GM12878 (cell line): ENCODE data around the gene SPANXN2. TPM values are rescaled to one million over a fixed set of nuclear protein-coding genes. Genes with fewer than 3 reads are reported as not detected.

ENCODE experiments used
- ATAC-seq: fragments of 200-7000 bp; cut with Tn5 transposase; 3 replicates; pipeline ENCODE4 v1.9.1; 2020; ENCODE audit warnings: mild to moderate bottlenecking, moderate library complexity
- BruUV-seq: library from RNA; stranded (reverse); fragments of 400-500 nt; replicated peaks from 2 replicates; lab custom pipeline; 2021; lab: Mats Ljungman, UMichigan
- CTCF ChIA-PET: fragments of 300-600 bp; sonication (Branson Sonifier 250); formaldehyde crosslinking; extraction: SDS; loops from one replicate; lab custom pipeline; 2021; ENCODE audit warnings: inconsistent platforms; lab: Yijun Ruan, JAX
- POLR2A ChIA-PET: fragments of 350-600 bp; formaldehyde crosslinking; extraction: SDS; loops from one replicate; lab custom pipeline; 2021; ENCODE audit warnings: inconsistent platforms; lab: Charles Lee
- RAD21 ChIA-PET: fragments of 300-600 bp; sonication (Branson Sonifier 250); formaldehyde crosslinking; loops from one replicate; lab custom pipeline; 2023; ENCODE audit warnings: antibody characterized with exemption; ENCODE audit not compliant: unreplicated experiment; lab: Charles Lee
- SMC1A ChIA-PET: fragments of 300-600 bp; sonication (Branson Sonifier 250); formaldehyde crosslinking; loops from one replicate; lab custom pipeline; 2023; ENCODE audit not compliant: unreplicated experiment, uncharacterized antibody; lab: Charles Lee
- DNase-seq: peaks from one replicate; pipeline ENCODE4 v3.0.0-alpha.2; 2011; ENCODE audit warnings: low read depth, low spot score
- FAIRE-seq: peaks from 3 replicates; lab custom pipeline; 2011; peaks lifted over from hg19 to GRCh38; lab: Jason Lieb, UNC
- H2AFZ ChIP-seq: 2 replicates; pipeline ENCODE4 v1.6.0; 2011; ENCODE audit warnings: low read depth, low read length, control low read depth; ENCODE audit not compliant: control insufficient read depth
- H3K27ac ChIP-seq: 2 replicates; pipeline ENCODE4 v1.5.1; 2011; ENCODE audit warnings: control low read depth; ENCODE audit not compliant: control insufficient read depth, insufficient read depth
- H3K27me3 ChIP-seq, 2 experiments: replicated peaks in 1 of 2; 2 replicates each; pipeline versions ENCODE4 v1.6.0 to v1.6.1; 2011; ENCODE audit warnings: low read length in 1 of 2; ENCODE audit not compliant: control insufficient read depth in 2 of 2, insufficient read depth in 2 of 2
- H3K36me3 ChIP-seq, 2 experiments: 2 replicates each; pipeline ENCODE4 v1.5.1; 2011; ENCODE audit warnings: low read length in 1 of 2; ENCODE audit not compliant: control insufficient read depth in 2 of 2, insufficient read depth in 2 of 2
- H3K4me1 ChIP-seq: 2 replicates; pipeline ENCODE4 v1.6.1; 2011; ENCODE audit warnings: mild to moderate bottlenecking, low read length, moderate library complexity, mixed read lengths; ENCODE audit not compliant: control insufficient read depth, insufficient read depth
- H3K4me2 ChIP-seq: 2 replicates; pipeline ENCODE4 v1.6.0; 2011; ENCODE audit warnings: control low read depth; ENCODE audit not compliant: control insufficient read depth, insufficient read depth
- H3K4me3 ChIP-seq: fragments of 200-600 bp; sonication (generic); 2 replicates; pipeline ENCODE4 v1.5.1; 2016
- H3K79me2 ChIP-seq: 2 replicates; pipeline ENCODE4 v1.6.0; 2011; ENCODE audit warnings: low read length; ENCODE audit not compliant: control insufficient read depth, insufficient read depth
- H3K9ac ChIP-seq: 2 replicates; pipeline ENCODE4 v1.8.0; 2011; ENCODE audit warnings: low read length, control low read depth, mixed read lengths; ENCODE audit not compliant: control insufficient read depth, insufficient read depth
- H3K9me3 ChIP-seq: replicated peaks from 3 replicates; pipeline ENCODE4 v1.5.1; 2011; ENCODE audit warnings: mild to moderate bottlenecking, low read length; ENCODE audit not compliant: control insufficient read depth, insufficient read depth
- H4K20me1 ChIP-seq: 2 replicates; pipeline ENCODE4 v1.6.0; 2011; ENCODE audit not compliant: control insufficient read depth, insufficient read depth
- BCL3 ChIP-seq: IDR thresholded peaks from 2 replicates; pipeline ENCODE4 v1.6.1; 2011; ENCODE audit warnings: borderline replicate concordance, low read depth, mild to moderate bottlenecking, moderate library complexity, low read length; ENCODE audit not compliant: insufficient read depth, poor library complexity, severe bottlenecking
- CREB1 ChIP-seq: IDR thresholded peaks from 2 replicates; pipeline ENCODE4 v1.6.1; 2012; ENCODE audit warnings: low read depth, mild to moderate bottlenecking, inconsistent platforms
- E2F4 ChIP-seq: IDR thresholded peaks from 2 replicates; pipeline ENCODE4 v1.6.1; 2012; ENCODE audit warnings: low read depth, low read length, improper control_type of control experiment
- GABPA ChIP-seq: IDR thresholded peaks from 2 replicates; pipeline ENCODE4 v1.6.1; 2014; ENCODE audit warnings: antibody characterized with exemption, low read depth, mild to moderate bottlenecking, inconsistent platforms
- IRF3 ChIP-seq: fragments of 450-650 bp; IDR thresholded peaks from 2 replicates; pipeline ENCODE4 v1.6.1; 2014; ENCODE audit warnings: mild to moderate bottlenecking
- MTA3 ChIP-seq: IDR thresholded peaks from 2 replicates; pipeline ENCODE4 v1.6.1; 2012; ENCODE audit warnings: low read length, inconsistent platforms, borderline replicate concordance
- NRF1 ChIP-seq: conservative IDR thresholded peaks from 2 replicates; pipeline ENCODE4 v1.6.1; 2011; ENCODE audit warnings: mild to moderate bottlenecking, low read depth, low read length, improper control_type of control experiment
- PML ChIP-seq: IDR thresholded peaks from 2 replicates; pipeline ENCODE4 v1.6.1; 2012; ENCODE audit warnings: low read length, inconsistent platforms
- PRDM15 ChIP-seq: fragments of 450-650 bp; formaldehyde crosslinking; IDR thresholded peaks from 2 replicates; pipeline ENCODE4 v1.4.0; 2020; ENCODE audit warnings: mild to moderate bottlenecking, moderate library complexity
- TAF1 ChIP-seq: IDR thresholded peaks from 2 replicates; pipeline ENCODE4 v1.6.1; 2011; ENCODE audit warnings: mild to moderate bottlenecking, low read depth, low read length, borderline replicate concordance
- TCF7 ChIP-seq: IDR thresholded peaks from 2 replicates; pipeline ENCODE4 v1.6.1; 2014; ENCODE audit warnings: antibody characterized with exemption, borderline replicate concordance
- ZBTB4 ChIP-seq: fragments of 450-650 bp; formaldehyde crosslinking; IDR thresholded peaks from 2 replicates; pipeline ENCODE4 v1.4.0; 2022; ENCODE audit warnings: mild to moderate bottlenecking, moderate library complexity
- ZNF217 ChIP-seq: fragments of 450-650 bp; IDR thresholded peaks from 2 replicates; pipeline ENCODE4 v1.6.1; 2017; ENCODE audit warnings: antibody characterized with exemption, mild to moderate bottlenecking
- WGBS: methylation state at CpG from one replicate; pipeline ENCODE4 v1.1.6; 2016; ENCODE audit warnings: low lambda C conversion rate; ENCODE audit not compliant: insufficient replicate concordance, insufficient coverage; ENCODE audit errors: missing lambda C conversion rate; 5-methylcytosine and 5-hydroxymethylcytosine counted together
- in situ Hi-C: fragments of 300-500 bp; cut with MboI; formaldehyde crosslinking; loops from 9 replicates; pipeline ENCODE4 v1.14.3; 2018; ENCODE audit warnings: mixed read lengths
- intact Hi-C: fragments of 100-400 bp; cut with micrococcal nuclease; formaldehyde crosslinking; loops from one replicate; pipeline ENCODE4 v1.14.2; 2022; ENCODE audit not compliant: unreplicated experiment
- polyA plus RNA-seq, 11 experiments: library from polyadenylated mRNA; depleted of rRNA in 4 of 11; unstranded in 6 of 11; stranded (reverse) in 5 of 11; fragments of >200 nt; fragmentation: Nextera tagmentation in 4 of 11; fragmentation: Illumina TruSeq in 1 of 11; extraction: Ambion mirVana in 4 of 11; extraction: Trizol in 1 of 11; gene quantifications; 1 replicate in 1 of 11; 2 replicates in 10 of 11; pipeline versions ENCODE4 v1.2.1 to v1.2.3, GENCODE V29; 2011 to 2016; ENCODE audit warnings: inconsistent platforms in 2 of 11, missing spikeins in 2 of 11, low read depth in 1 of 11
- total RNA-seq, 4 experiments: library from RNA; depleted of rRNA in 3 of 4; stranded (reverse); fragments of >200 nt in 3 of 4; fragmentation: Illumina TruSeq in 1 of 4; extraction: Trizol in 1 of 4; gene quantifications; 2 replicates each; pipeline versions ENCODE4 v1.2.1 to v1.2.3, GENCODE V29; 2013 to 2021

SPANXN2 gene
- total and polyA plus RNA-seq, 10 of the 15 experiments (the other 5 are each of a cell fraction or from before 2014, with no cell fraction given) = not detected

- no peak overlapping the region for H3K27ac ChIP-seq
- H3K4me1 ChIP-seq = no peaks in the 10 kb centered on the region
- no peaks in the 10 kb centered on the region for H3K9me3 ChIP-seq
- intact Hi-C loops (loop anchor here (5.0 kb wide), 1 partner anchor 1529 kb away; no protein-coding TSS in a partner anchor), in situ Hi-C loops (no loop called here)
- no peak for FAIRE-seq
- WGBS = 26% methylated on average over 5 of the region's 5 CpGs
- H3K27me3 ChIP-seq = no peaks in the 10 kb centered on the region
- BruUV-seq = no TSS peak
- RAD21 ChIA-PET = no interaction called here
- TF ChIP-seq IRF3 = no peak
- TF ChIP-seq E2F4 = no peak
- no peak for TF ChIP-seq ZBTB4 (CRISPR knock-in tag)
- TF ChIP-seq ZNF217 = no peak
- TF ChIP-seq BCL3 = no peak
- no peak for TF ChIP-seq TCF7
- no peak for TF ChIP-seq GABPA
- TF ChIP-seq CREB1 = no peak
- TF ChIP-seq TAF1 = no peak
- no peak for TF ChIP-seq PML
- no peak for TF ChIP-seq PRDM15 (CRISPR knock-in tag)
- TF ChIP-seq MTA3 = no peak
- no peak for TF ChIP-seq NRF1
- H3K36me3 ChIP-seq = no peaks in the 10 kb centered on the region
- H3K79me2 ChIP-seq = no peaks in the 10 kb centered on the region
- H3K9ac ChIP-seq = no peak overlapping the region
- POLR2A ChIA-PET = no interaction called here
- no peak for ATAC-seq
- no peak overlapping the region for H3K4me3 ChIP-seq
- H3K4me2 ChIP-seq = no peak overlapping the region
- no peak for DNase-seq
- H4K20me1 ChIP-seq = no peaks in the 10 kb centered on the region
- SMC1A ChIA-PET = no interaction called here
- CTCF ChIA-PET = interaction anchor here (1.0 to 1.3 kb wide), 2 partner anchors 25 to 27 kb away, joined by 3 read pairs; no protein-coding TSS in a partner anchor
- H2AFZ ChIP-seq = no peak overlapping the region
Observed at GRCh38 chrX:143663755-143664154, 56.8 kb downstream of the SPANXN2 start.
